Mesendoderm (in vitro differentiated cells): ENCODE data around the gene CCL22.

Source experiments
- DNase-seq: peaks from one replicate; pipeline ENCODE4 v3.0.0; 2013
- H2AK5ac ChIP-seq: 2 replicates; pipeline ENCODE4 v1.6.1; 2013; ENCODE audit warnings: low read length, inconsistent platforms
- H2BK120ac ChIP-seq: 2 replicates; pipeline ENCODE4 v1.6.1; 2013; ENCODE audit warnings: low read depth, mild to moderate bottlenecking, low read length, moderate library complexity, mixed read lengths
- H2BK15ac ChIP-seq: replicated peaks from 2 replicates; pipeline ENCODE4 v1.6.1; 2013; ENCODE audit warnings: low read depth, mild to moderate bottlenecking, moderate library complexity
- H2BK5ac ChIP-seq: 2 replicates; pipeline ENCODE4 v1.6.1; 2013; ENCODE audit warnings: low read length, inconsistent platforms
- H3K18ac ChIP-seq: 2 replicates; pipeline ENCODE4 v1.6.1; 2013; ENCODE audit warnings: mild to moderate bottlenecking, low read length, mixed read lengths
- H3K23ac ChIP-seq: one replicate; pipeline ENCODE4 v1.6.1; 2013; ENCODE audit warnings: low read length
- H3K27ac ChIP-seq: 2 replicates; pipeline ENCODE4 v1.5.1; 2013; ENCODE audit warnings: low read depth, mild to moderate bottlenecking, inconsistent platforms, low read length, moderate library complexity
- H3K27me3 ChIP-seq: 2 replicates; pipeline ENCODE4 v1.6.1; 2013; ENCODE audit warnings: low read length, control low read depth, mild to moderate bottlenecking, inconsistent platforms; ENCODE audit not compliant: insufficient read depth, poor library complexity
- H3K36me3 ChIP-seq: 2 replicates; pipeline ENCODE4 v1.6.1; 2013; ENCODE audit warnings: low read length, inconsistent platforms; ENCODE audit not compliant: control insufficient read depth, insufficient read depth
- H3K4ac ChIP-seq: one replicate; pipeline ENCODE4 v1.6.1; 2013; ENCODE audit warnings: low read depth, mild to moderate bottlenecking, low read length, moderate library complexity
- H3K4me1 ChIP-seq: 2 replicates; pipeline ENCODE4 v1.6.1; 2013; ENCODE audit warnings: low read depth, low read length, inconsistent platforms; ENCODE audit not compliant: control insufficient read depth
- H3K4me2 ChIP-seq: 2 replicates; pipeline ENCODE4 v1.6.1; 2013; ENCODE audit warnings: low read length
- H3K4me3 ChIP-seq: 2 replicates; pipeline ENCODE4 v1.5.1; 2013; ENCODE audit warnings: mild to moderate bottlenecking, low read length
- H3K56ac ChIP-seq: one replicate; pipeline ENCODE4 v1.6.1; 2013; ENCODE audit warnings: low read length
- H3K79me1 ChIP-seq: 2 replicates; pipeline ENCODE4 v1.6.1; 2013; ENCODE audit warnings: low read length, inconsistent platforms
- H3K79me2 ChIP-seq: 2 replicates; pipeline ENCODE4 v1.6.1; 2013; ENCODE audit warnings: mild to moderate bottlenecking, low read length; ENCODE audit not compliant: control insufficient read depth, insufficient read depth
- H3K9ac ChIP-seq: 2 replicates; pipeline ENCODE4 v1.6.1; 2013; ENCODE audit warnings: low read length, inconsistent platforms
- H4K5ac ChIP-seq: one replicate; pipeline ENCODE4 v1.6.1; 2013; ENCODE audit warnings: low read length
- H4K8ac ChIP-seq: one replicate; pipeline ENCODE4 v1.6.1; 2013; ENCODE audit warnings: low read depth, mild to moderate bottlenecking, control low read depth, low read length, moderate library complexity
- WGBS: extraction: QIAGEN DNeasy Blood & Tissue Kit; methylation state at CpG from one replicate; pipeline ENCODE4 v1.1.7; 2013; ENCODE audit warnings: low lambda C conversion rate, missing lambda C conversion rate; ENCODE audit not compliant: insufficient coverage; ENCODE audit errors: extremely low coverage; 5-methylcytosine and 5-hydroxymethylcytosine counted together

CCL22 gene

DNA sequence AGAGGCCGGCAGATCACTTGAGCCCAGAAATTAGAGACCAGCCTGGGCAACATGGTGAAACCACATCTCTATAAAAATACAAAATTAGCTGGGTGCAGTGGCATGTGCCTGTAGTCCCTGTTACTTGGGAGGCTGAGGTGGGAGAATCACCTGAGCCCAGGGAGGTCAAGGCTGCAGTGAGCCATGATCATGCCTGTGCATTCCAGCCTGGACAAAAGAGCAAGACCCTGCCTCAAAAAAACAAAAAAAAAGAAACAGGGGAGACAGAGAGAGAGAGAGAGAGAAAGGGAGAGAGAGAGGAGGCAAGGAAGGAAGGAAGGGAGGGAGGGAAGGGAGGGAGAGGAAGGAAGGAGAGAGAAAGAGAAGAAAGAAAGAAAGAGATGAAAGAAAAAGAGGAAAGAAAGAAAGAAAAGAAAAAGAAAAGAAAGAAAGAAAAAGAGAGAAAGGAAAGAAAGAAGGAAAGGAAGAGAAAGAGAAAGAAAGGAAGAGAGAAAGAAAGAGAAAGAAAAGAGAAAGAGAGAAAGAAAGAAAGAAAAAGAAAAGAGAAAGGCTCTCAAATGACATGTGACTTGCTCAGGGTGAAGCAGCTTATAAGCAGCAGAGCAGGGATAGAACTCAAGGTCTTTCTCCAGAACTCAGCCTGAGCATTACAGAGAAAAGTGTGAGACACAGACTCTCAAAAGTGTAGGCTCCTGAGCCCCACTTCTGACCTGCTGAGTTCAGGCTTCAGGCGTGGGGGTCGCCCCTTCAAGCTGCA, 29.2 kb downstream of the CCL22 start:
- H3K18ac ChIP-seq = no peak overlapping the region
- H4K8ac ChIP-seq = no peak overlapping the region
- no peak overlapping the region for H3K4me2 ChIP-seq
- no peaks in the 10 kb centered on the region for H3K79me1 ChIP-seq
- H2BK5ac ChIP-seq = no peak overlapping the region
- no peak overlapping the region for H3K4me3 ChIP-seq
- no peak overlapping the region for H3K9ac ChIP-seq
- no peak overlapping the region for H4K5ac ChIP-seq
- WGBS = no CpG with 5 or more reads among the region's 3 CpGs
- no peaks in the 10 kb centered on the region for H3K27me3 ChIP-seq
- no peak overlapping the region for H3K23ac ChIP-seq
- H3K56ac ChIP-seq = no peak overlapping the region
- no peaks in the 10 kb centered on the region for H3K36me3 ChIP-seq
- no peak overlapping the region for H3K27ac ChIP-seq
- H2BK120ac ChIP-seq = no peak overlapping the region
- no peak overlapping the region for H2BK15ac ChIP-seq
- DNase-seq = no peak
- no peaks in the 10 kb centered on the region for H3K4me1 ChIP-seq
- no peak overlapping the region for H2AK5ac ChIP-seq
- H3K79me2 ChIP-seq = no peaks in the 10 kb centered on the region
- H3K4ac ChIP-seq = no peak overlapping the region

DNA sequence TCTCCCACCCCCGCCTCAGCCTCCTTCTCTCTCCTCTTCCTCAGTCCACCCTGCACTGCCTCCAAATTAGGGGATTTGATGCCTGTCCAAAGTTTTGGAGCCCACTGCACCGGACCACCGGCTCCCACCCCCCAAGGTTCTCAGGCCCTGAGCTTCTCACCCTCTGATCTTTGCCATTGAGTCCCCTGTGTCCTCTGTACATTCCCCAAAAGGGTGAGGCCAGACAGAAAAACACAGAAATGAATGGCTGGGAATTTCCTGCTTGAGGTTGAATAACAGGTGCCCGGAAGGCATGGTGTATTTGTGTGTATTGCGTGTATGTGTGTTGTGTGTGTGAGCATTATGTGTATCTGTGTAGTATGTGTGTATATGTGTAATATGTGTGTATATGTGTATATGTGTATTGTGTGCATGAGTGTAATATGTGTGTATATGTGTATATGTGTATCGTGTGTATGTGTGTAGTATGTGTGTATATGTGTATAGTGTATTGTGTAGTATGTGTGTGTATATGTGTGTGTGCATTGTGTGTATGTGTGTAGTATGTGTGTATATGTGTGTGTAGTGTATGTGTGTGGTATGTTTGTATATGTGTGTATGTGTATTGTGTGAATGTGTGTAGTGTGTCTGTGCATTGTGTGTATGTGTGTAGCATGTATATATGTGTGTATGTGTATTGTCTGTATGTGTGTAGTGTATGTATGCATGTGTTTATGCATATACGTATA, 29.9 kb downstream of the CCL22 start:
- H3K79me1 ChIP-seq = no peaks in the 10 kb centered on the region
- H3K36me3 ChIP-seq = no peaks in the 10 kb centered on the region
- no peak overlapping the region for H2BK5ac ChIP-seq
- H2BK120ac ChIP-seq = no peak overlapping the region
- H4K8ac ChIP-seq = no peak overlapping the region
- H3K27ac ChIP-seq = no peak overlapping the region
- no peak overlapping the region for H4K5ac ChIP-seq
- H3K23ac ChIP-seq = no peak overlapping the region
- H3K4me3 ChIP-seq = no peak overlapping the region
- DNase-seq = no peak
- H3K56ac ChIP-seq = no peak overlapping the region
- no peak overlapping the region for H2BK15ac ChIP-seq
- no peak overlapping the region for H3K18ac ChIP-seq
- 100% methylated on average over 1 of the region's 7 CpGs for WGBS
- H3K4me2 ChIP-seq = no peak overlapping the region
- H3K9ac ChIP-seq = no peak overlapping the region
- no peak overlapping the region for H2AK5ac ChIP-seq
- H3K4me1 ChIP-seq = no peaks in the 10 kb centered on the region
- no peak overlapping the region for H3K4ac ChIP-seq
- H3K79me2 ChIP-seq = no peaks in the 10 kb centered on the region
- no peaks in the 10 kb centered on the region for H3K27me3 ChIP-seq

GRCh38 chr16:57389087-57389468, 30.5 kb downstream of the CCL22 start:
- no peak overlapping the region for H4K5ac ChIP-seq
- no peaks in the 10 kb centered on the region for H3K27me3 ChIP-seq
- no peaks in the 10 kb centered on the region for H3K4me1 ChIP-seq
- H3K4me3 ChIP-seq = no peak overlapping the region
- H3K4ac ChIP-seq = no peak overlapping the region
- H3K27ac ChIP-seq = no peak overlapping the region
- no peak overlapping the region for H2BK5ac ChIP-seq
- no peak overlapping the region for H4K8ac ChIP-seq
- DNase-seq = no peak
- H3K79me1 ChIP-seq = no peaks in the 10 kb centered on the region
- H3K4me2 ChIP-seq = no peak overlapping the region
- WGBS = no CpG with 5 or more reads among the region's 3 CpGs
- H2BK15ac ChIP-seq = no peak overlapping the region
- H2BK120ac ChIP-seq = no peak overlapping the region
- H3K36me3 ChIP-seq = no peaks in the 10 kb centered on the region
- H3K23ac ChIP-seq = no peak overlapping the region
- no peak overlapping the region for H3K18ac ChIP-seq
- no peak overlapping the region for H3K56ac ChIP-seq
- H3K9ac ChIP-seq = no peak overlapping the region
- H2AK5ac ChIP-seq = no peak overlapping the region
- no peaks in the 10 kb centered on the region for H3K79me2 ChIP-seq

GRCh38 chr16:57390636-57391295, 32.2 kb downstream of the CCL22 start:
- Histone ChIP-seq H3K4me2 (no peak overlapping the region), H3K27ac (no peak overlapping the region), H3K18ac (no peak overlapping the region), H3K4ac (no peak overlapping the region), H3K36me3 (no peaks in the 10 kb centered on the region), H4K8ac (no peak overlapping the region), H3K79me2 (no peaks in the 10 kb centered on the region), H2BK15ac (no peak overlapping the region), H3K79me1 (no peaks in the 10 kb centered on the region), H4K5ac (no peak overlapping the region), H2BK5ac (no peak overlapping the region), H3K27me3 (no peaks in the 10 kb centered on the region), H3K23ac (no peak overlapping the region), H3K56ac (no peak overlapping the region), H3K9ac (no peak overlapping the region), H2BK120ac (no peak overlapping the region), H2AK5ac (no peak overlapping the region), H3K4me1 (no peaks in the 10 kb centered on the region), H3K4me3 (no peak overlapping the region)
- DNase-seq = no peak
- WGBS = no CpG with 5 or more reads among the region's 5 CpGs

DNA sequence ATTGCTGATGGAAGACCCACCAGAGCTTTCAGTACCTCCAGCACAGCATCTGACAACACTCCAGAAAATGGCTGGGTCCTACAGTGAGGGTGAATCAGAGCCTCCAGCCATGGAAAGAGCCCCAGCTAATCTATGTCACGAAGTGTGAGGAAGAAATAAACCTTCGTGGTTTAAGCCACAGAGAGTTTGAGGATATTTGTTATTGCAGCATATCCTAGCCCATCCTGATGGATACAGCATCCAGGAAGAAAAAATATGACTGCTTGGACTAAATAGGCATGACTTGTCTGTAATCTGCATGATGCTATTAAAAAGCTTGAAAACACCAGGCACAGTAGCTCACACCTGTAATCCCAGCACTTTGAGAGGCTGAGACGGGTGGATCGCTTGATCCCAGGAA, 32.7 kb downstream of the CCL22 start:
- no peak overlapping the region for H3K56ac ChIP-seq
- H3K9ac ChIP-seq = no peak overlapping the region
- H3K79me1 ChIP-seq = no peaks in the 10 kb centered on the region
- no peak overlapping the region for H3K23ac ChIP-seq
- no peak overlapping the region for H2BK5ac ChIP-seq
- no peak overlapping the region for H3K4ac ChIP-seq
- no peaks in the 10 kb centered on the region for H3K36me3 ChIP-seq
- no peak overlapping the region for H2AK5ac ChIP-seq
- H3K27me3 ChIP-seq = no peaks in the 10 kb centered on the region
- H3K27ac ChIP-seq = no peak overlapping the region
- H4K5ac ChIP-seq = no peak overlapping the region
- H4K8ac ChIP-seq = no peak overlapping the region
- H3K4me3 ChIP-seq = no peak overlapping the region
- H2BK120ac ChIP-seq = no peak overlapping the region
- H3K4me2 ChIP-seq = no peak overlapping the region
- WGBS = no CpG with 5 or more reads among the region's 4 CpGs
- H3K18ac ChIP-seq = no peak overlapping the region
- H3K79me2 ChIP-seq = no peaks in the 10 kb centered on the region
- H2BK15ac ChIP-seq = no peak overlapping the region
- no peak for DNase-seq
- H3K4me1 ChIP-seq = no peaks in the 10 kb centered on the region
